CD4-positive, CD25-positive, alpha-beta regulatory T cell (primary cell): ENCODE data around the gene MYCL. TPM values are rescaled to one million over a fixed set of nuclear protein-coding genes. Genes with fewer than 3 reads are reported as not detected.

Source experiments
- polyA plus RNA-seq, 4 donors: library from polyadenylated mRNA; unstranded; fragments of 300-500 nt; fragmentation: Illumina TruSeq; gene quantifications; one replicate each; pipeline ENCODE4 v1.2.3, GENCODE V29; 2021
- total RNA-seq: library from RNA; stranded (reverse); gene quantifications from one replicate; pipeline ENCODE4 v1.2.3, GENCODE V29; 2022

MYCL gene
- total and polyA plus RNA-seq, 5 donors from 2014 or later: 0.13 TPM; not detected in 4

Other genes with a start within 250 kb of the MYCL start
- gene NT5C1A, start 229.8 kb downstream of the MYCL start, total RNA-seq: 0.47 TPM
- under 1 TPM in 1 of 4 donors, not detected in 3; 0.37 TPM for gene NT5C1A, start 229.8 kb downstream of the MYCL start, polyA plus RNA-seq
- gene HPCAL4, start 210.5 kb downstream of the MYCL start, total RNA-seq: 13.8 TPM
- gene HPCAL4, start 210.5 kb downstream of the MYCL start, polyA plus RNA-seq: 10 to 100 TPM in 3 of 4 donors, 1 to 10 TPM in 1; 9.5 to 19.7 (median 12.5) TPM
- gene PPIE, start 163.0 kb downstream of the MYCL start, total RNA-seq: 36.8 TPM
- gene PPIE, start 163.0 kb downstream of the MYCL start, polyA plus RNA-seq: 100 to 1,000 TPM in 1 of 4 donors, 10 to 100 TPM in 3; 90.5 to 118 (median 94.1) TPM
- not detected for gene OXCT2, start 130.6 kb downstream of the MYCL start, total RNA-seq
- gene OXCT2, start 130.6 kb downstream of the MYCL start, polyA plus RNA-seq: not detected
- gene BMP8B, start 113.1 kb downstream of the MYCL start, total RNA-seq: 0.39 TPM
- gene BMP8B, start 113.1 kb downstream of the MYCL start, polyA plus RNA-seq: under 1 TPM in 3 of 4 donors, not detected in 1; 0.05 to 0.13 (median 0.07) TPM
- gene TRIT1, start 18.4 kb downstream of the MYCL start, total RNA-seq: 13.7 TPM
- 10 to 100 TPM in 3 of 4 donors, 1 to 10 TPM in 1; 9.4 to 14.7 (median 12.4) TPM for gene TRIT1, start 18.4 kb downstream of the MYCL start, polyA plus RNA-seq
- 3.7 TPM for gene MFSD2A, start 53.2 kb upstream of the MYCL start, total RNA-seq
- under 1 TPM in 2 of 4 donors, not detected in 2; 0.27 to 0.39 TPM for gene MFSD2A, start 53.2 kb upstream of the MYCL start, polyA plus RNA-seq
- 322 TPM for gene CAP1, start 138.8 kb upstream of the MYCL start, total RNA-seq
- gene CAP1, start 138.8 kb upstream of the MYCL start, polyA plus RNA-seq: 100 to 1,000 TPM; 608 to 806 (median 709) TPM
- 44.2 TPM for gene PPT1, start 195.3 kb upstream of the MYCL start, total RNA-seq
- 100 to 1,000 TPM; 173 to 219 (median 201) TPM for gene PPT1, start 195.3 kb upstream of the MYCL start, polyA plus RNA-seq